ENCODE results near the gene C19orf25. TPM values are rescaled to one million over a fixed set of nuclear protein-coding genes. Genes with fewer than 3 reads are reported as not detected.

C19orf25 gene
- total and polyA plus RNA-seq, 10 of the 15 experiments (the other 5 are each of a cell fraction or from before 2014, with no cell fraction given): 1.2 to 67.0 (median 25.6) TPM

DNA sequence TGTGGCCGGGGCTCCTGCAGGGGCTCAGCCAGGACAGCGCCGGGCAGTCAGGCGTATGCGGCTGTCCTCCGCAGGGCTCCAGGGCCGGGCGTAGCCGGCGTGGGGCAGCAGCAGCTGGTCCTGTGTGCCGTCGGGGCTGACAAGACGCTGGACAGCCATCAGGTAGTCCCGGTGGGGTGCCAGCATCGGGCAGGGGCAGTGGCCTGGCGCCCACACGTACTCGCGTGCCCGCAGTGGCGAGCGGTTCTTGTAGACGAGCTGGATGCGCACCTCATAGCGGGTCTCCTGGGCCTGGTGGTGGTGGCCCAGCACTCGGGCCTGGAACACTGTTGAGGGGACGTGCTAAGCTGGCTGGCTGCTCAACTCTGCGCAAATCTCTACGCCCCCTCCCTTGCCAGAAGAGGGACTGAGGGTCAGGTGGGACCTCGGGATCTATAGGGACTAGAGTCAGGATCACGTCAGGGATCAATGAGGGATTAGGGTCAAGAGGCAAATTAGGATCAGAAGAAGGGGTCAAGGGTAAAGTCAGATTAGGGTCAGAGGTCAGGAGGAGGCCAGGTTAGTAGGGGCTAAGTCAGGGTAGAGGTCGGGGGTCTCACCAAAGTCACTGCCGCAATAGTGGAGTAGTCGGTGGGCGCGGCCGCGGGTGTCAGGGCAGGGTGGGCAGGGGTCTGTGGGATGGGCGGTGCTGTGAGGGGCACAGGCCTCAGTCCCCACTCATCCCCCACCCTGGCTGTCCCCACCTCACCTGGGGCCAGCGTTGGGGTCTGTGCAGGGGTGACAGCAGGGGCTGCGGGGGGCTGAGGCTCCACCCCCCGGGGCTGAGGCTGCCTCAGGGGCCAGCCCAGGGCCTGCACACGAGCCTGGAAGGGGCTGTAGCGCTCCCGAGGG is 27.2 kb upstream of the C19orf25 start:
- ChIA-PET POLR2A (interaction anchor here (0.6 kb wide), 1 partner anchor 15 kb away, joined by 5 read pairs; the partner anchor contains the start of gene REEP6), RAD21 (ENCODE audit: unreplicated experiment) (no interaction called here), CTCF (interaction anchor here (0.7 to 0.9 kb wide), 2 partner anchors 40 to 230 kb away, joined by 3 read pairs; no protein-coding TSS in a partner anchor), SMC1A (ENCODE audit: uncharacterized antibody, unreplicated experiment) (no interaction called here)
- Histone ChIP-seq H3K4me3 (no peak overlapping the region), H4K20me1 (ENCODE audit: control insufficient read depth, insufficient read depth) (no peaks in the 10 kb centered on the region), H3K9me3 (replicated peaks; ENCODE audit: control insufficient read depth, insufficient read depth, low read length) (no peaks in the 10 kb centered on the region; the same call in 2 of the 3 replicates), H3K79me2 (ENCODE audit: control insufficient read depth, insufficient read depth, low read length) (no peaks in the 10 kb centered on the region), H3K36me3 (ENCODE audit: control insufficient read depth in 2 of 2, insufficient read depth in 2 of 2, low read length in 1 of 2) (no peaks in the 10 kb centered on the region), H2AFZ (ENCODE audit: control insufficient read depth, low read depth, low read length) (no peak overlapping the region), H3K27me3 (replicated peaks in 1 of 2; ENCODE audit: control insufficient read depth in 2 of 2, insufficient read depth in 2 of 2, low read length in 1 of 2) (no peaks in the 10 kb centered on the region; a peak in 2 of 4 replicates), H3K9ac (ENCODE audit: control insufficient read depth, insufficient read depth, low read length) (no peak overlapping the region), H3K4me2 (ENCODE audit: control insufficient read depth, insufficient read depth) (no peak overlapping the region), H3K4me1 (ENCODE audit: control insufficient read depth, insufficient read depth, low read length) (no peaks in the 10 kb centered on the region), H3K27ac (ENCODE audit: control insufficient read depth, insufficient read depth) (no peak overlapping the region)
- no peak for DNase-seq (ENCODE audit: low read depth, low spot score)
- FAIRE-seq: no peak
- peak; percentile 6; the same call in 1 of the 2 replicates for TF ChIP-seq NR2C1 (IDR thresholded peaks at IDR 0.05)
- TF ChIP-seq MTA3 (IDR thresholded peaks at IDR 0.05; ENCODE audit: borderline replicate concordance, low read length): no peak
- TF ChIP-seq ZBTB11 (CRISPR knock-in tag; IDR thresholded peaks at IDR 0.05): no peak
- intact Hi-C loops (cut with micrococcal nuclease; ENCODE audit: unreplicated experiment): no loop called here
- 67% methylated on average over 37 of the region's 45 CpGs for WGBS (ENCODE audit: insufficient coverage, insufficient replicate concordance, low lambda C conversion rate, missing lambda C conversion rate)
- ATAC-seq: no peak
- in situ Hi-C loops (cut with MboI): no loop called here
- no TSS peak for BruUV-seq (replicated peaks)

Measured in GM12878 (cell line).